ENCODE measurements around the gene ACTG1. TPM values are rescaled to one million over a fixed set of nuclear protein-coding genes. Genes with fewer than 3 reads are reported as not detected.

Gene ACTG1
- total and polyA plus RNA-seq, 4 donors: 347 to 1,699 (median 1,282) TPM

GRCh38 chr17:81550830-81551457 is 38.3 kb upstream of the ACTG1 start (continued):
- TF ChIP-seq ZBTB33 (IDR thresholded peaks at IDR 0.05): no peak

GRCh38 chr17:81550285-81550684 is 37.7 kb upstream of the ACTG1 start:
- Histone ChIP-seq H3K36me3 (ENCODE audit: control insufficient read depth in 4 of 4, insufficient read depth in 3 of 4, low read depth in 1 of 4, low read length in 3 of 4) (peaks cover 5 to 33% (median 11%) of the 10 kb centered on the region in 4 donors), H3K9me3 (ENCODE audit: control insufficient read depth in 4 of 4, low read length in 3 of 4) (no peaks in the 10 kb centered on the region), H3K27me3 (ENCODE audit: control insufficient read depth in 4 of 4, insufficient read depth in 4 of 4, low read length in 3 of 4) (no peaks in the 10 kb centered on the region), H3K4me1 (ENCODE audit: control insufficient read depth in 4 of 4, insufficient read depth in 4 of 4, low read length in 3 of 4) (peaks cover 5 to 38% (median 31%) of the 10 kb centered on the region in 4 donors), H3K27ac (ENCODE audit: low read depth in 1 of 2, low read length in 2 of 2) (no peak overlapping the region), H3K9ac (ENCODE audit: low read depth in 1 of 2, low read length in 2 of 2) (no peak overlapping the region), H3K4me3 (ENCODE audit: low read depth in 1 of 3, low read length in 3 of 3) (no peak overlapping the region)
- TF ChIP-seq RXRA (IDR thresholded peaks at IDR 0.05) (no peak), EGR1 (IDR thresholded peaks at IDR 0.05; ENCODE audit: low read depth in 2 of 2) (no peak), GABPA (IDR thresholded peaks at IDR 0.05 in 1 of 2, conservative IDR thresholded peaks at IDR 0.05 in 1 of 2) (no peak), JUND (IDR thresholded peaks at IDR 0.05) (no peak), HNF4G (IDR thresholded peaks at IDR 0.05) (no peak), SP1 (IDR thresholded peaks at IDR 0.05) (no peak), ATF3 (IDR thresholded peaks at IDR 0.05) (no peak), REST (IDR thresholded peaks at IDR 0.05) (no peak), NR2F2 (IDR thresholded peaks at IDR 0.05) (no peak), FOXA2 (IDR thresholded peaks at IDR 0.05) (no peak), ZBTB33 (IDR thresholded peaks at IDR 0.05) (no peak), RAD21 (IDR thresholded peaks at IDR 0.05) (no peak), CTCF (IDR thresholded peaks at IDR 0.05; ENCODE audit: low read depth, low read length, missing input control) (no peak), YY1 (IDR thresholded peaks at IDR 0.05) (no peak)
- TF ChIP-seq, protein P1, sequence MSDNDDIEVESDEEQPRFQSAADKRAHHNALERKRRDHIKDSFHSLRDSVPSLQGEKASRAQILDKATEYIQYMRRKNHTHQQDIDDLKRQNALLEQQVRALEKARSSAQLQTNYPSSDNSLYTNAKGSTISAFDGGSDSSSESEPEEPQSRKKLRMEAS (IDR thresholded peaks at IDR 0.05): no peak
- 91% methylated on average over 15 of the region's 15 CpGs for WGBS
- DNase-seq (ENCODE audit: low spot score): no peak
